GM19397 (cell line): Measurements from ENCODE around the gene DMWD.
"Not testable (repeated sequence)": the region's sequence is repeated elsewhere in the genome, so short reads cannot be mapped to it uniquely, and the experiment has no call there.

ENCODE experiments used
- ATAC-seq: cut with Tn5 transposase; IDR thresholded peaks from one replicate; pipeline ENCODE4 v1.9.1; 2021; ENCODE audit warnings: mild to moderate bottlenecking, moderate library complexity; ENCODE audit not compliant: unreplicated experiment

Gene DMWD

DNA sequence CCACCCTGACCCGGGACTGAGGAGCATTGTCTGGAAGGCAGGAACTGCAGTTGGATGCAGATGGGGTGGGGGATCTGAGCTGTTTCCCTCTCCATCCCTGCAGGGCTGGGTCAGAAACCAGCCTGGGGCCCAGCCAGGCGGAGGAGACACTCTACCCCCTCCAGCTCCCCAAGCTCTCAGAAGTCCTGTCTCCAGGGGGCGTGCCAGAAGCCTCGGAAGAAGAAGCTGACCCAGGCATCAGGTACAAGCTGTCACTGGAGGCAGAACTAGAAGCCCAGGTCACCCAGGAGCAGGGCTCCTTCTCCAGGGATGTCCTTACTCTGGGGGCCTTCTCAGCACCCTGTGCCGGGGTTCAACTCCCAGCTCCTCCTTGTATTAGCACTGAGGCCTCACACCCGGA is 39.1 kb downstream of the DMWD start:
- no peak for ATAC-seq

DNA sequence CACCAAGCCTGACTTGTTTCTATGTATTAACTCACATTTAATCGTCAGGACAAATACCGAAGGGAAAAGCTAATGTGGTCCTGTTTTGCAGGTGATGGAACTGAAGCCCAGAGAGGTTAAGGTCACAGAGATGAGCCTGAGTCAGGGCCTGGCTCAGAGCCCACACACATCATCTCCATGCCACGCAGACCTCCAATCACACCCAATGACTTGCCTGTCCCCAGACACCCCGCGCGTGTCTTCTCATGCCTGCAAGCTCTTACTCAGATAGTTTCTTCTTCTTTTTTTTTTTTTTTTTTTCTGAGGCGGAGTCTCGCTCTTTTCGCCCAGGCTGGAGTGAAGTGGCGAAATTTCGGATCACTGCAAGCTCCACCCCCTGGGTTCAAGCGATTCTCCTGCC is 40.0 kb downstream of the DMWD start:
- ATAC-seq: no peak

DNA sequence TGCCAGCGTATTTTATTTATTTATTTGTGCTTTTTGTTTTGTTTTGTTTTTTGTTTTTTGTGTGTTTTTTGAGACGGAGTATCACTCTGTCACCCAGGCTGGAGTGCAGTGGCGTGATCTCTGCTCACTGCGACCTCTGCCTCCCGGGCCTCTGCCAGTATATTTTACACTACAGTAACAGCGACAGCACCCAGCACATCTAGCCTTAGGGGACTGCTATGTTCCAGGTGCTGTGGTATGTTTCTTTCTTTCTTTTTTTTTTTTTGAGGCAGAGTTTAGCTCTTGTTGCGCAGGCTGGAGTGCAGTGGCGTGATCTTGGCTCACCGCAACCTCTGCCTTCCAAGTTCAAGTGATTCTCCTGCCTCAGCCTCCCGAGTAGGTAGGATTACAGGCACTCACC is 41.2 kb downstream of the DMWD start:
- not testable (repeated sequence) for ATAC-seq

DNA sequence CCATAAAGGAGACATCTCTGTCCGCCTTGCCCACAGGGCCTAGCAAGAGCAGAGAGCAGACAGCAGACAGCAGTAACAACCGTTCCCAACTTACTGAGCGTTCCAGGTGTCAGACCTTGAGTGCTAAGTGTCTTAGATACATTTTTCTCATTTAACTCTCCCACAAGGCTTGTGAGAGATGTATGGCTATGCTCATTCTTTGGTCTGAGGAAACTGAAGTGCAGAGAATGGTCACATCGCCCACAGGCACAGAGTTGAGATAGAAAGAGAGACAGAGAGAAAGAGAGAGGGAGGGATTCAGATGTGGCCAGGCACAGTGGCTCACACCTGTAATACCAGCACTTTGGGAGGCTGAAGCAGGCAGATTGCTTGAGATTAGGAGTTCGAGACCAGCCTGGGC is 45.1 kb downstream of the DMWD start:
- no peak for ATAC-seq

DNA sequence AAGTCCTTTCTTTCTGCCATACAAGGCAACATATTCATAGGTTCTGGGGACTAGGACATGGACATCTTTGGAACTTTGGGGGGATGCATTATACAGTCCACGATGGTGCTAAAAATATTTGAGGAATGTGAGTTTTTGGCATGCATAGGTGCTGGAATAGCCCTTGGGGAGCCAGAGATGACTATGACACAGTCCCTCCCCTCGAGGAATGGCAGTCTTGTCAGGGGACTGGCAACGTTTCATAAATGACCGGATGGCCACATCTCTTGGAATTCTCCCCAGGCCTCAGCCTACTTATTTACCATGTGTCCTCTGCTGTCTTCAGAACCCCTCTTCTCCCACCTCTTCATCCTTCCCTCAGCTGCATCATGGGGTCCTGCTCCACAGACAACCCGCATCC is 45.8 kb downstream of the DMWD start:
- ATAC-seq: no peak

DNA sequence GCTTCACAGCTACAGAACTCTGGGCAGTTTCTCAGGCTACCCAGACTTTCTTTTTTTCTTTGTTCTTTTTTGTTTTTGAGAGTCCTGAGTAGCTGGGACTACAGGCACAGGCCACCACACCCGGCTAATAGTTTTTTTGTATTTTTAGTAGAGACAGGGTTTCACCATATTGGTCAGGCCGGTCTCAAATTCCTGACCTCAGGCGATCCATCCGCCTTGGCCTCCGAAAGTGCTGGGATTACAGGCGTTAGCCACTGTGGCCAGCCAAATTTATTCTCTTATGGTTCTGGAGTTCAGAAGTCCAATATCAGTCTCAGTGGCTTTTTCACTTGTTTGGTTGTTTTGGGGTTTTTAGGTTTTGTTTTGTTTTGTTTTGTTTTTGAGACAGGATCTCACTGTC is 47.0 kb downstream of the DMWD start:
- ATAC-seq: no peak

DNA sequence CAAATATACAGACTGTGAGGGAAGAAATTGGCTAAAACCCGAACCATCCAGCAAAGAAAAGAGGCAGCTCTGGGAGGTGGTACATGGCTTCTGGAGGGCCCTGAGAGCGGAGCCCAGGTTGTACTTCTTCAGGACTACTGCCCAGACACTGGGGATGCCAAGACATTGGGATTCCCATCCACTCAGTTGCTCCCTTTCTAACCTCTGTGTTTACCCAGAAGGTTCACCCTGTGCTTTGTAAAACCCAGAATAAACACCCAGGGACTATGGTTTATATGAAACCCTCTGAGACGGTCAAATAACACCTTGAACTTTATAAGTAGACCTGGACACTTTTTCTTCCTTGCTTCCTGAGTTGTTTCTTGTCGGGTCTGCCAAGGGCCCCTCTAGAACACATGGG is 49.7 kb downstream of the DMWD start:
- no peak for ATAC-seq

DNA sequence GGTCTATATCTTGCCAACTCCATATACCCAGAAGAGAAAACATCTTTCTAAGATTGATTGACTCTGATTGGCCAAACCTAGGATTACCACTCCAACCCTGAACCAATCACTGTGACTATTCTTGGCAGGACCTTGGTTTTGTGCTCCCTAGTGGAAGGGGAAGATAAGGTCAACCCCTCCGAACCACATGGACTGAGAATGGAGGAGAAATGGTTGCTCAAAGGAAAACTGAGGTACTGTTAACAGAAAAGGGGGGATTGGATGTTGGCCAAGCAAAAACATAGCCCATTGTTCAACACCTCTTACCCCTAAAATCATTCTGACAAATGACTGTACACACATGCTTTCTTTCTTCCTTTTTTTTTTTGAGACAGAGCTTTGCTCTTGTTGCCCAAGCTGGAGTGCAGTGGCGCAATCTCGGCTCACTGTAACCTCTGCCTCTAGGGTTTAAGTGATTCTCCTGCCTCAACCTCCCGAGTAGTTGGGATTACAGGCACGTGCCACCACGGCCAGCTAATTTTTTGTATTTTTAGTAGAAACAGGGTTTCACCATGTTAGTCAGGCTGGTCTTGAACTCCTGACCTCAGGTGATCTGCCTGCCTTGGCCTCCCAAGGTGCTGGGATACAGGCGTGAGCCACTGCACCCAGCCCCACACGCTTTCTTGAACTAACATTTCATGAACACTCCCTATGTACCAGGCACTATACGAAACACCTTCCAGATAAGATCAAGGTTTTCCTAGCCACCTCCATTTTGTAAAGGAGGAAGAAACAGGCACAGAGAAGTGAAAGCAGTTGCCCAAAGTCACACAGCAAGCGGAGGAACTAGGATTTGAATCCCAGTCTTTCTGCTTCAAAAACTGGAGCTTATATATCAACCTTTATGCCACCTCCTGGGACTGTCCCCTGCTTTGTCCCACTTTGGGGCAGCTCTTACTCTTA is 52.9 kb downstream of the DMWD start:
- ATAC-seq: no peak

DNA sequence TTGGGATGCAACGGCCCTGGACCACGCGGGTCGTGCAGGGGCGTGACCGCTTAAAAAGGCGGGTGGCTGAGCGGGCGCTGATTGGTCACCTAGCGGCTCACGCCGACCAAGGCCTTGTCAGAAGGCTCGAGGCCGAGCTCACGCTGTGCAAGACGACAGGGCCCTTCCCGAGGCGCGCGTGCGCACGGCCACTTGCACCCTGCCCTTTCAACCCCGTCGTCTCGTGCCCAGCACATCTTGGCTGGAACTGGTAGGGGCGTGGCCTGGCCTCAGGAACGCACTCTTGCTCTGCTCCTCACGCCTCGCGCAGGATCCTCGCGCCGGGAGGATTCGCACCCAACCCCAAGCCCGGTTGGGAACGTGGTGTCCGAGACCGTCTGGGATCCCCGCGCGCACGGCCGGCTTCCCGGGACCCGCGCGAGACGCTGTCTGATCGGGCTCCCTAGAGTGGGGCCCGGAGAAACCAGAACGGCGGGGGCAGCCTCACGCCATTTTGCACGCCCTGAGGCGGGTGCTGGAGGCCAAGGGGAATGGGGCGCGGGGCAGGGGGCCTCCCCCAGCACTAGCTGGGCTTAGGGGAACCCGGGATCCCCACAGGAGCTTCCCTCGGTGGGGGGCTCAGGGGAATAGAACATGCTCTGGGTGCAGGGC is 59.4 kb downstream of the DMWD start, which contains the start of gene MEIOSIN:
TSS of gene MEIOSIN (plus strand) at position 280 of the 651 bp plus-strand sequence. CDS start 1,938 bp downstream, outside the sequence.
- ATAC-seq: no peak
